Measurements from ENCODE around the gene RNF31.

DNA sequence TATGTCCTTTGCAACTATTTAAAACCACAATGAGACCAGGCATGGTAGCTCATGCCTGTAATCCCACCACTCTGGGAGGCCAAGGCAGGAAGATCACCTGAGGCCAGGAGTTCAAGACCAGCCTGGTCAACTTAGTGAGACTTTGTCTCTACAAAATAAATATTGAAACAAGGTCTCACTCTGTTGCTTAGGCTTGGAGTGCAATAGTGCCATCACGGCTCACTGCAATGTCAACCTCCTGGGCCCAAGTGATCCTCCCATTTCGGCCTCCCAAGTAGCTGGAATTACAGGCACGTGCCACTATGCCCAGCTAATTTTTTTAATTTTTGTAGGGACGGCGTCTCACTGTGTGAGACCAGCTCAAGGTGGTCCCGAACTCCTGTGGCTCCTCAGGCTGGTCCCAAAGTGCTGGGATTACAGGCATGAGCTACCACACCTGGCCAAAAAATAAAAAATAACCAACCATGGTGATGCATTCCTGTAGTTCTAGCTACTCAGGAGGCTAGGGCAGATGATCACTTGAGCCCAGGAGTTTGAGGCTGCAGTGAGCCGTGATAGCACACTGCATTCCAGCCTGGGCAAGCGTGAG is 17.8 kb upstream of the RNF31 start:
- no peak for TF ChIP-seq EZH2 (IDR thresholded peaks at IDR 0.05; ENCODE audit: borderline replicate concordance, insufficient read depth, low read depth, low read length, poor library complexity, severe bottlenecking)
- TF ChIP-seq, protein P1, sequence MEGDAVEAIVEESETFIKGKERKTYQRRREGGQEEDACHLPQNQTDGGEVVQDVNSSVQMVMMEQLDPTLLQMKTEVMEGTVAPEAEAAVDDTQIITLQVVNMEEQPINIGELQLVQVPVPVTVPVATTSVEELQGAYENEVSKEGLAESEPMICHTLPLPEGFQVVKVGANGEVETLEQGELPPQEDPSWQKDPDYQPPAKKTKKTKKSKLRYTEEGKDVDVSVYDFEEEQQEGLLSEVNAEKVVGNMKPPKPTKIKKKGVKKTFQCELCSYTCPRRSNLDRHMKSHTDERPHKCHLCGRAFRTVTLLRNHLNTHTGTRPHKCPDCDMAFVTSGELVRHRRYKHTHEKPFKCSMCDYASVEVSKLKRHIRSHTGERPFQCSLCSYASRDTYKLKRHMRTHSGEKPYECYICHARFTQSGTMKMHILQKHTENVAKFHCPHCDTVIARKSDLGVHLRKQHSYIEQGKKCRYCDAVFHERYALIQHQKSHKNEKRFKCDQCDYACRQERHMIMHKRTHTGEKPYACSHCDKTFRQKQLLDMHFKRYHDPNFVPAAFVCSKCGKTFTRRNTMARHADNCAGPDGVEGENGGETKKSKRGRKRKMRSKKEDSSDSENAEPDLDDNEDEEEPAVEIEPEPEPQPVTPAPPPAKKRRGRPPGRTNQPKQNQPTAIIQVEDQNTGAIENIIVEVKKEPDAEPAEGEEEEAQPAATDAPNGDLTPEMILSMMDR (IDR thresholded peaks at IDR 0.05) = no peak
